Frontal cortex (tissue), 4 donors: ENCODE results near the gene GC. TPM values are rescaled to one million over a fixed set of nuclear protein-coding genes. Genes with fewer than 3 reads are reported as not detected.
"Not testable (repeated sequence)": the region's sequence is repeated elsewhere in the genome, so short reads cannot be mapped to it uniquely, and the experiment has no call there.

Source experiments
- DNase-seq, 2 donors: peaks; one replicate each; pipeline ENCODE4 v3.0.0; 2012; ENCODE audit warnings: low spot score in 2 of 2
- FAIRE-seq: peaks from 2 replicates; lab custom pipeline; 2012; peaks lifted over from hg19 to GRCh38; lab: Jason Lieb, UNC
- total RNA-seq: library from RNA; depleted of rRNA; stranded (reverse); fragments of >200 nt; gene quantifications from one replicate; pipeline ENCODE4 v1.2.3, GENCODE V29; 2014
- donor health status: control.
- donor health status: control.
- donor health status: control.

Gene GC
- total RNA-seq, 1 donor from 2014 or later = not detected

DNA sequence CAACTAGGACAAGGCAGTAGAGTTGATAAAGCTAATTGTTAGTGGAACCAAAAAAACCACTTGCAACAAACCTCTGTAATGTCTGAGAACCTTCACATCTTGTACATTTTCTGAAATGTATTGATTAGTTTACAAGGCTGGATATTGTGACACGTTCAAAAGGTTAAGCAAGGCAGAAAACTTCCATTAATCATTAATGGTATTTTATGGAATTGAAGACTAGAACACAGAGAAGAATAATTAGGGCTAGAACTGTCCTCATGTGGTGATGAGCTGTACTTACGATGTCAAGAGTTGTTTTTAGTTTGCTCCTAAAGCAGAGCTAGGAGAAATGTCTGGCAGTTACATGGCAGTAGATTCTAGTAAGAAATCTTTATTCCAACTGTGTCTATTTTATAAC is 12.3 kb downstream of the GC start:
- DNase-seq (no peak), FAIRE-seq (no peak)

GRCh38 chr4:71769434-71769833 is 14.4 kb downstream of the GC start:
- FAIRE-seq (no peak), DNase-seq (no peak)

- FAIRE-seq (no peak), DNase-seq (no peak)
These were observed 15.8 kb downstream of the GC start for GRCh38 chr4:71768123-71768522.

GRCh38 chr4:71765821-71766383 is 18.0 kb downstream of the GC start:
- DNase-seq (no peak), FAIRE-seq (no peak)

DNA sequence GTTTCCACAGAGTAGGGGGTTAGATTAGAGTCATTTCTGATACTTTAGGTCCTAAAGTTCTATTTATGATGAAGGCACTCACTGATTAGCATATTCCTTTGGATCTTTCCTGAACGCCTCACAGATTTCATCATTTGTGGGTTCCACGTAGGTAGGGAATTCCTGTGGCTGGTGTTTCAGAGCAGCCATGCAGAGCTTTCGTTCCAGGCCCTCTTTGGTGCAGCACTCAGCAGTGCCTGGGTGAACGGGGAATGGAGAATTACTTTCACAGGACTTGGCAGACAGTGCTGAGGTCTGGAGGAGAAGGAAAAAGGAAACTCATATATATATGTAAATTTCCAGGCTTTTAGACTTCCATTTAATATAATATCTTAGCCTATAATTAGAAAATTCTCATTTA is 18.5 kb downstream of the GC start:
- FAIRE-seq (no peak), DNase-seq (no peak)

GRCh38 chr4:71752383-71753042 is 31.4 kb downstream of the GC start:
- no peak for FAIRE-seq
- no peak for DNase-seq

DNA sequence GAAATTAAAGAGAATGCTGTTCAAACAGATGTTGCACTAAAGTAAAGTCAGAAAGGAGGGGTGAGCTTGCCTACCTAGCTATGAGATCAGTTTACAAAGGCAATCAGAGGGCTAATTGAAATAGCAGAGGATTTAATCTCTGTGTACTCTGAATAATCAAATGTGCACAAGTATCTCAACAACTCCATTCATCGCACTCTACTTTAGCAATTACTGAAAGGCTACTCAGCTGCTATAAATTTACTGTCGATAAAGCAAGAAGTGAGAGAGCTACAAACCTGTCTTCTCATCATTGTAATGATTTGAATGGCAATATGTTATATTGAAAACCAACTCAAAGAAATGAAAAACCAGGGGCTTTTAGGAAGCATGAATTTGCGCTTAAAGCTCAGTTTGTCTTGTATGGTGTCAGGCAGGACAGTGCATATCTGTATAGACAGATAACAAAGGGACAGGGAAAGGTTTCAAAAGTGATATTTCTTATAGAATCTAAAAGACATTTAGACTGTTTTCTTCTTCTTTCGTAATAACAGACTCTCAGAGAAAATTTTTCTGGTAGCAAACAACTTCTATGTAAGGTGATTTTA is 34.8 kb downstream of the GC start:
- DNase-seq (no peak), FAIRE-seq (no peak)

GRCh38 chr4:71746379-71746778 is 37.5 kb downstream of the GC start:
- FAIRE-seq (no peak), DNase-seq (no peak)

- not testable (repeated sequence) for DNase-seq, FAIRE-seq
These were observed 45.1 kb downstream of the GC start for GRCh38 chr4:71738782-71739181.

DNA sequence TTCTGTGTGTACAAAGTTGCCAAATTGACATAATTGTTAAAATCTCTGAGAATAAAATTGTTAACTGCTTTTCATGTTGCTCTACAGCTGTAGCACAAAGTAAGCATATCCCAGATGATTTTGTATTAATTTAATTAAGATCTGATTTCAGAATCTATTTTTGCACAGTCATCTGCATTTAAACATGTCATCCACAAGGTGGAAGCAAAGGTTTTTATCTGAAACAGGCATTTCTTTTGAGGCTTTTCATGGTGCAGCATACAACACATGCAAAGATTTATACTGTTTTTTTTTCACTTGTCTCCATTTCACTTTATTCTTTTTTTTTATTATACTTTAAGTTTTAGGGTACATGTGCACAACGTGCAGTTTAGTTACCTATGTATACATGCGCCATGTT is 51.2 kb downstream of the GC start:
- DNase-seq = peak in 1 of 2 donors; percentile 12
- FAIRE-seq = no peak

DNA sequence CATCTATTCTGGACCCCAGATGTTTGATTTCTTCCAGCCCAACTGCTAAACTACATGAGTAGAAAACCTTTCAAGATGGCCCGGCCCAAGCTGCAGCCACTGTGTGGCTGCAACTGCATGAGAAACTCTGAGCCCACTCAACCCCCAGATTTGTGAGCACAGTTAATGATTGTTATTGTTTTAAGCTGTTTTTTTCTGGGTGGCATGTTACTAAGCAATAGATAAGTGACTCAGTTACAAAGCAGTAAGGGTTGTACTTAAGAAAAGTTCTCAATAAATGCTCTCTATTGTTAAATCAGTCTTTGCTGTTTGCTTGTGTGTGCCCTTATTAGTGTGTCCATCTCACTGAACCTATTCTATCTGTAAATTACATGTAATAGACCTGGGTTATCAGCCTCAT is 51.8 kb downstream of the GC start:
- DNase-seq = no peak
- no peak for FAIRE-seq

DNA sequence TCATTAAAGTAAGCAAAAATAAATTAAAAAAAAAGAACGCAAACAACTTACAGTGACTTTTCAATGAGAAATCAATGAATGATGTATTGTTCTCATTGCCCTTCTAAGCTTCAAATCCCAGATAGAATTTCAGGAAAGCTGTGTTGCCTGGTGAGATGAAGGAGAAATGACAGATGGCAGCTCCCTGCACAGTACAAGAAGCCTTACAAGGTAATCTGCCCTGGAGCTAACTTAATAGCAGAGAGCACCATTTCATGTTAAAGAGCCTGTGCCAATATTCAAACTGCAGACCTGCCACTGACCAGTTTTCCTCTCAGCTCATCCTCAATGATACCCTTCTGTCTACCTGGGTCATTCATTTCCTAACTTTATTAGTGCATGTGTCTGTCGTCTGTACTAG is 54.0 kb downstream of the GC start:
- FAIRE-seq = no peak

DNA sequence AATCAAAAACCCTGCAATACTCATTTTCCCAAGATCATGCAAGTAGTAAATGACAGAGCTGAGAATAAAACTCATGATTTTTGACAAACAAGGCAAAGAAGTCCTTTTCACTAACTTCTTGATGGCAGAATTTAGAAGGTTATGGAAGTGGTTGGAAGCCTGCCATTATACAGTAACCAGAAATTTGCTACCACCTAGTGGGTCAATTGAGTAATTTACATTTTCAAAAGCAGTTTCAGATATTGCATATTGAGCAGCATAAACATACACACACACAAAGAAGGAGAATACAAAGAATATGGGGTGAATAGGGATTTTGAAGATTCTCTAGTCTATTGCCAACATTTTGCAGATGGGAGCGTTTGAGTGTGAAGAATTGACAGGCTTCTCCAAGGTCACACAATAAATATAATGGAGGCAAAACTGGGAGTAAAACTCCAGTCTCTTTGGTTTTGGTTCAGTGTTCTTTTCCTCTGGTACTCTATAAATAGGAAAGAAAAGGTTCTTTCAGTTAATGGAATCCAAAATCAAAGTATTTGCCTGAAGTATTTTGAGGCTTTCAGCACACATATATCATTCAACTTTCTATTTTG is 70.2 kb downstream of the GC start:
- no peak for FAIRE-seq
- peak in 1 of 2 donors; percentile 13 for DNase-seq

More for the DNA sequence above, 54.0 kb downstream of the GC start:
- DNase-seq = no peak

GRCh38 chr4:71711985-71712348 is 71.9 kb downstream of the GC start:
- no peak for DNase-seq
- no peak for FAIRE-seq

GRCh38 chr4:71711044-71711984 is 72.6 kb downstream of the GC start:
- FAIRE-seq = no peak
- no peak for DNase-seq

GRCh38 chr4:71709961-71710360 is 73.9 kb downstream of the GC start:
- FAIRE-seq = no peak

DNA sequence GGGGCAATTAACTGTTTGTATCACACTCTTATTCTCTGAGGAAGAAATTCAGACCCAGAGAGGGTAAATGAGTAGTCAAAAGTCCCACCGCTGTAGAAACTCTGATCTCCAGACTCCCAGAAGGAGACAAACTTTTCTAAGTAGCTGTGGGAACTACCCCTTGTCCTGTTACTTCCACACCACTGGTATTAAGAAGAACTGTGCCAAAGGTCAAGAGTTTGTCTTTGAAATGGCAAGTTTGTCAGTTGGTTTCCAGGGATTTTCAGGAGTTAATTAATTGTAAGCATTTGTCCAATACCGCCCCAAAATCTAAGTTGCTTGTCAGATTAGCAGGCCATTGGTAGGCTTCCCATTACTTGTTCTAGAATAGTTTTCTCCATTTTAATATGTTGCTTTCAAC is 85.7 kb downstream of the GC start:
- FAIRE-seq = no peak
- DNase-seq = no peak

More at GRCh38 chr4:71709961-71710360, 73.9 kb downstream of the GC start:
- no peak for DNase-seq

DNA sequence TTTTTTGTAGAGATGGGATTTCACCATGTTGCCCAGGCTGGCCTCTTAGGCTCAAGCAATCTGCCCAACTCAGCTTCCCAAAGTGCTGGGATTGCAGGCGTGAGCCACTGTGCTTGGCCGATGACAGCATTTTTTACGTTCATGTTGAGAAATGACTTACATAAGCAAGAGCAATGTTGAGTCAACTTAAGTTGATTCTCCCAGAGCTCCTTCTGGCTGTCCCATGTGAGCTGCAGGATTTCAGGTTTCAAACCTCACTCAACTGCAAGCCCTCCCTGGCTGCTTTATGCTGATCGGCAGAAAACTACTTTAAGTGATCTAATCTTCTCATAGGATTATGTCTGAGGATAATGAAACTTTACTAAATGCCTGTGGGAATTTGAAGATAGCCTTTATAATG is 86.8 kb downstream of the GC start:
- DNase-seq (no peak), FAIRE-seq (no peak)

DNA sequence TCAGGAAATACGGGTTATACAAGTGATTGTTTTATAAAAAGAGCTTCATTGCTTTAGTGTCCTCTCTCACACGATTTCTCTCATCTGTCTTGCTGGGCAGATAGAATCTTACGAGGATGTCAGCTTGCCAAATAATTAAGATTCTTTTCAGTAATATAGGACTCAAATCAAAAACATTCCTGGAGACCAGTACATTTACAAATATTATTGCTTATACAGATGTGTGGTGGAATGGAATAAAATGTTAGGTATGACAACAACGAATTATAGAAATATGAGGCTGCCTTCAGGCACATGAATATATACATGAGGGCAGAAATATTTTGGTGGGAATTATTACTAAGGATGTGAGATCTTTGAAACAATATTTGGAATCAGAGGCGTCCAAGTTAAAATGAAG is 88.9 kb downstream of the GC start:
- no peak for DNase-seq
- FAIRE-seq = no peak

DNA sequence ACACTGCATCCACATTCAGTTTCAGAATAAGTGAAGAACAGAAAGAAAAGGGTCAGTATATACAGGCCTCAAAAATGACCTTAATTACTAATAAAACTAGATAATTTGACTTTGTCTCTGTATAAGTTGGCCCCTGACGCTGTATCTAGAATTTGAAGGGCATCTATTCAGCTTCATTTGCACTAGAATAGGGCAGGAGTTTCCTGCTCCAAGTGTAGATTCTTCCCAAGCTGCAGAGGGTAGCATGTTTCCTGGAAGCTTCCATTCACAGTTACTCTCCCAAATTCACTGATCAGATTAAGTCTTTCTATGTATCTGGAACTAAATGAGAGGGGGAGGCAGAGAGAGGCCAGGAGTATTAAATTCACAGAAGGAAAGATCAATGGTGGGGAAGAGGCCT is 90.9 kb downstream of the GC start:
- no peak for DNase-seq

More for the DNA sequence above, 90.9 kb downstream of the GC start:
- no peak for FAIRE-seq
